HG03442 (cell line): Measurements from ENCODE around the gene PCYOX1L.

Experiments used
- ATAC-seq: cut with Tn5 transposase; IDR thresholded peaks from one replicate; pipeline ENCODE4 v1.9.1; 2021; ENCODE audit warnings: mild to moderate bottlenecking, moderate library complexity; ENCODE audit not compliant: unreplicated experiment

The PCYOX1L gene

GRCh38 chr5:149406203-149406978, 48.5 kb downstream of the PCYOX1L start:
- ATAC-seq: no peak

- no peak for ATAC-seq
Observed at GRCh38 chr5:149406979-149407306, 49.1 kb downstream of the PCYOX1L start.

DNA sequence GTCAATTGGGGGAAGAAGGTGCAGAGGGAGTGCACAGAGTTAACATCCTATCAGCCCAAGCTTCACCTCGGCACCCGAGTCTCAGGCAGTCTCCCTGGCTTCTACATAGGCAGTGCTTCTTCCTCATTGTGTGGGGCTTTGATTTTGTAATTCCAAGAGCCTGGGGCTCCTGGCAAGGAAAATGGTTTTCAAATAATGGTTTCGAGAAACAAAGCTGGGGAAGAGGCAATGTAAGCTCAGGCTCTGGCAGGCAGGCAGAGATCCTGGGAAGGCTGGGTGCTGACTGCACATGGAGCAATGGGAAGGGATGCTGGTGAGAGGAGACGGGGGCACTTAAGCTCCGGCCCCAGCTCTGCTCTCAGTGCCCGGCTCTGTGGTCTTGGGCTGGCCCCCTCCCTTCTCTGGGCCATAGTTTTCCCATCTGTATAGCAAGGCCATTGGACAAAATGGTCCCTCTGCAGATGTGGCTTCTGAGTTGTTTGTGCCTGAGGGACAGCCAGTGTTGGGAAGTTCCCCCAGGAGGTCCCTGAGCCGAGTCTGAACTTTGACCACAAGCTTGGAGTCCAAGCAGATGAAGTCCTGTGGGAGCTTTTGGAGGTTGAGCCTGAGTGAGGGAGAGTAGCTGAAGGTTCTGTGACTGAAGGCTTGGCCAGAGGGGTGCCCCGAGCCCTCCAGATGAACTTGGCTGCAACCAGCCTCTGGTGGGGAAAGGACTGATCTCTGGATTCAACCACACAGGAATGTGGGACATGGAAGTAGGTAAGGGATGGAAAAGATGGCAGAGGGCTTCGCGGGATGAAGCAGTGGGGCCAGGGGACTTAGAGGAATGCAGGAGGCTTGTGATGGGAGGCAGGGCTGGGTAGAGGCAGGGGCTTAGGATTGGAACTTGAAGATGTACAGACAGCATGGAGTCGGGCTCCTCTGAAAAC, 49.7 kb downstream of the PCYOX1L start:
- ATAC-seq: no peak

DNA sequence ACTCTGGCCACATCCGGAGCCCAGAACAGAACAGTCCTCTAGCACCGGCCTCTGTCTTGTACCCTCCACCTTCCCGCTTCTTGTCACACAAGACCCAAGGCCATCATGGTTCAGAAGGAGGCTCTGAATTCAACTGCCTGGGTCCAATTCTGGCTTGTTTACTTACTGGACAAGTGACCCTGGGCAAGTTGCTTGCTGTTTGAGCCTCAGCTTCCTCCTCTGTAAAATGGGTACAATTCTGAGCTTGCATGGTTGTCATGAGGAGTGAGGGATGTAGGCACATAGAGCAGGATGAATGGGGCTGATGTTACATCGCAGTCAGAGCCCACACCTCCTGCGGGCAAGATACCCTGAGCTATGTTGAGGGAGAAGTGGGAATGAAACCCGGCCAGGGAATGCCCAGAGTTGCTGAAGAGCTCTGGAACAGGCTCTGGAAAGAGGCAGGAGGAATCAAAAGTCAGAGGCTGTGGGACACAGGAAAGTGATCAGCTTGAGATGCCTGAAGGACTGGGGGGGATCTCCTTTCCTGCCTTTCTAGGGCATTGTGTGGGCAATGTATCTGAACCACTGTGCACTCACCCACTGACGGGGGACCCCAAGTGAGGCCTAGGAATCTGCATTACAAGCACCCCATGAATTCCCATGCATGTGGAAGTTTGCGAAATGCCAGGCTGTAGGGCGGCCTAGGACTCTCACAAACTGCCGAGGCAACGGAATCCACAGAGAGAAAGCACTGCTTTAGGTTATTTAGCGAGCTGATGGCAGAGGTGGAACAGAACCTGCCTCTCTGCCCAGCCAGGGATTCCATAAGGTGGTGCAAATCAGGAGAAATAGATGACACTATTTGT, 50.6 kb downstream of the PCYOX1L start:
- ATAC-seq: no peak

DNA sequence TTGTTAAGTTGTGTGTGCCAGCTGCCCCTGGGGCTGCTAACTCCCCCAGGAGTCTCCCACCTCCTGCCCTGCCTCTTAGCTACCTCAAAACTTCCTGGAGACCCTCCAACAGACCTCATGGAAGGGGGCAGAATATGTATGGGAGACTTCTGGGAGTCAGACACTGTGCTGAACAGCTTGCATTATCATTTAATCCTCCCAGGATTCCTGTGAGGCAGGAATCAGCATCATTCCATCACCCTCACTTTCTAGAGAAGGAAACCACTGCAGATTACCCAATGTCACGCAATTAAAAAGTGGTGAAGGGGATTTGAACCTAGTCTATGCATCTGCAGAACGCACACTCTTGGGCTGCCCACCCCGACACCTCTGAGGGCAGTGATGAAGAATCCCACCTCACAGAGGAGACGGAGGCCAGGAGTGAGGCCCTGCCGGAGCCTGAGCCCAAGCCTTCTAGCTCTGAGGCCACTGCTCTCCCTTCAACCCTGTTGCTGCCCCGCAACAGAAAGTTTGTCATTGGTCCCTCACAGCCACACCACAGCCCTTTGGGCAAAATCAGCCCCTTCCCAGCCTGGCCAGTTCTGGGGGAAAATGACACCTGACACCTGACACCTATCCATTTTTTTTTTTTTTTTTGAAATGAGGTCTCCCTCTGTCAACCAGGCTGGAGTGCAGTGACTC, 51.6 kb downstream of the PCYOX1L start:
- ATAC-seq: no peak

GRCh38 chr5:149410071-149410470, 52.2 kb downstream of the PCYOX1L start:
- no peak for ATAC-seq

- no peak for ATAC-seq
Observed at GRCh38 chr5:149410721-149411432, 53.0 kb downstream of the PCYOX1L start.

DNA sequence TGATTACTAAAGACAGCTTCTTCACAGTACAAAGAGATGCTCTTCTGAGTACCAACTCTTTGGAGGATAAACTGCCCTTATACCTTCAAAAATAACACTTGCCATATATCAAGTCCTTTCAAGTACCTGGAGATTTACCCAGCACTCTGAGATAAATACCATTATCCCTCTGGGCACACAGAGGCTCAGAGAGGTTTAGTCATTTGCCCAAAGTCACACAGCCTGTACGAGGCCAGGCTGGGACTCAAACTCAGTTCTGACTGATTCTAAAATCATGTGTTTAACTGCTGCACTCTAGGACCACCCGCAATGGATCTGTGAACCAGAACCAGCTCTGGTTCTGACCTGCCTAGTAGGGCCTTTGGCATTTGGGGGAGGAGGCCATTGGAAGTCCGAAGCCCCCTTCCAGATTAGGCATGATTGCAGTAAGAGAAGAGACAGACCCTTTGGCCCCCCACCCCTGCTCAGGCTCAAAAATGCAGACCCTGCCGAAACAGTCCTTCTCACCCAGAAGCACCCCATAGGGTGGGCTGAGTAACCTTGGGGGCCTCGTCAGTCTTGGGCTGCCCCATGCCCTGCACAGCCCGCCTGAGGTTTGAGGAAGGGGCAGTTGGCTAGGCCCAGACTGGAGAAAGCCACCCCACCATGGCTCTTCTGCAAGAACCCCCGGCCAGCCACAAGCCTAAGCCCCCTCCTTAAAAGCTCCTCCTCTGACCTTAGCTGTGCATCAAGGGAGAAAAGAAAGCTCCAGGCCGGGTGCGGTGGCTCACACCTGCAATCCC, 54.1 kb downstream of the PCYOX1L start:
- no peak for ATAC-seq

GRCh38 chr5:149412783-149413476, 55.1 kb downstream of the PCYOX1L start:
- ATAC-seq: no peak

- ATAC-seq: no peak
Observed at GRCh38 chr5:149413477-149414210, 55.8 kb downstream of the PCYOX1L start.

DNA sequence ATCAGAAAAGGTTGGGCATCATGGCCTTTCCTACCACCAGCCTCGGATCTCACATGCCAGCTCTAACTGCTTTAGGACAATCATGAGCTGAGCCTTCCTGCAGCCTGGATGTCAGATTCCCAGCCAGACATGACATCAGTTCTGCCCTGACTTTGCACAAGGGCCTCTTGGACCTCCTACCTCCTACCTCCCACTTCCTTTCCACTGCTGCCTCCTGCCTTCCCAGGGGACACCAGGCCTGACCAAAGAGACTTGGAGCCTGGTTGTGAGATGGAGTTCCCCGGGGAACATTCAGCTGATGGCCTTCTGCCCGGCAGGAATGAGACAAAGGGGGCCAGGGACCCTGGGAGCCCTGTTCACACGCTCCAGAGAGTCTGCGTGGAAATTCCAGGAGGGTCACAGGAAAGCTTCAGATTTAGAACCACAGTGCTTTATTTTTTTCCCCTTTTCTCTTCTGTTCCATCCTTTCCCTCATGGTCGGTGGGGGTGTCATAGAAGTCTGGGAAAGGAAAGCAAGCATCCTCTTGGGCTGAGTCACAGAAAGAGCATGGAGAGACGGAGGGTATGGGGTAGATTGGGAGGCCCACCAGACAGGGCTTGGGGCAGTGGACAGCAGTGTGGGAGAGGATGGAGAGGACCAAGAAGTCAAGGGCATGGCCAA, 56.7 kb downstream of the PCYOX1L start:
- ATAC-seq: no peak

- no peak for ATAC-seq
Observed at GRCh38 chr5:149415066-149415967, 57.5 kb downstream of the PCYOX1L start.

DNA sequence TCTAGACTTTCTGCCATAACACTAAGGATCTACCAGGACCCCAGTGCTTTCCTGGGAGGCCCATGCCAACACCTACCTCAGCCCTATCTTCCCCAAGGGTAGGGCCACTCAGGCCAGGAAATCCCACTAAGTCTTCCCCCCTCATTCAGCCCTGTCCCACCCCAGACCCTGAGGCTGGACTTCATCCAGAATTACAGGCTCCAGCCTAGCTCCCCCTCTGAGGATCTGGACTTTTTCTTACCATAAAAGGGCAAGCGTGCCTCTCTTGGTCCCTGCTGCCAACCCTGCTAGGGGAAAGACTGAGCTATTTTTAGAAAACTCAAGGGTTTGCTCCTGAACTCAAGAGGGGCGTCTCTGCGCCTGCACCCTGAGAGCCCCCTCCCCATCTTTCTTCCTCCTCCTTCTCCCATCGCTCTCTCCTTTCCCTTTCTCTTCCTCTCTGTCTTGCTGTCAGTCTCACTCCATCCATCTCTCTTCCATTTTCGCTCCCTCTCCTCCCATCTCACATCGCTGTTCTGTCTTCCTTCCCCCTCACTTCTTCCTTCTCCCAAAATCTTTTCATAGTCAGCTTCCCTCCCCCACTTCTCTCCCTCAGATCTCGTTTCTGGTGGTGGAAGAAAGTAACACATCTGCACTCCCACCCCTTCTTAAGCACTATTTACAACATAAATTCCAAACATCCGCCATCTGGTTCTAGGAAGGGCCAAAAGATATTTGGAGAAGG, 59.3 kb downstream of the PCYOX1L start:
- ATAC-seq: no peak

DNA sequence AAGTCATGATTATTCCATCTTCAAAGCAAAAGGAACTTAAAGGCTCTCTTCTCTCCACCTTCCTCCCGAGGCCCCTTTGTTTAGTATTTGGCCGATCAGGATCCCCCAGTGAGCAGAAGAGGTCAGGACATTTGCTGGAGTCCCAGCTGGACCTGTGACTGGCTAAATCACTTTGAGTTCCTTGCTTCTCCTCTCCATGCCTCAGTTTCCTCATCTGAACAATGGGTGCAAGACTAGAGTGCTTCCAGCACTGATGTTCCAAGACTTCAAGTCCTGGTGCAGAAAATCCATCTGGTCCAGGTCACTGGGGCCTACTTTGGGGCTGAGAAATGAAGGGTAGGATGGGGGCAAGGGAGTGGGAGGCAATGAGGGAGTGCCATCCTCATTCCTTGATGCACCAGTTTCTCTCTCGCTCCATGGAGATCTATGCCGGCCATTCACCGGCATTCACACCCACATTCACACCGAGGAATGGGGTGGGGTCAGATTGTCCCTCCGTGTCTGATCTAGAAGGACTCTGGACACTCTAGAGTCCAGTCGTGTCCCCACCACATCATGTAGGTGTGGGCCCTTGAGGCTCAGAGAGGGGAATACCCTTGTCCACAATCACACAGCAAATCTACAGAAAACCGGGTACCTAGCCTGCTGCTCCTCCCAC, 60.0 kb downstream of the PCYOX1L start:
- no peak for ATAC-seq

- ATAC-seq: no peak
Observed at GRCh38 chr5:149418910-149419531, 61.2 kb downstream of the PCYOX1L start.
